ENCODE measurements around the gene GBP7.
"Not testable (repeated sequence)": the region's sequence is repeated elsewhere in the genome, so short reads cannot be mapped to it uniquely, and the experiment has no call there.

Gene GBP7

GRCh38 chr1:89170170-89171066 is 5.4 kb downstream of the GBP7 start:
- no peak for DNase-seq

DNA sequence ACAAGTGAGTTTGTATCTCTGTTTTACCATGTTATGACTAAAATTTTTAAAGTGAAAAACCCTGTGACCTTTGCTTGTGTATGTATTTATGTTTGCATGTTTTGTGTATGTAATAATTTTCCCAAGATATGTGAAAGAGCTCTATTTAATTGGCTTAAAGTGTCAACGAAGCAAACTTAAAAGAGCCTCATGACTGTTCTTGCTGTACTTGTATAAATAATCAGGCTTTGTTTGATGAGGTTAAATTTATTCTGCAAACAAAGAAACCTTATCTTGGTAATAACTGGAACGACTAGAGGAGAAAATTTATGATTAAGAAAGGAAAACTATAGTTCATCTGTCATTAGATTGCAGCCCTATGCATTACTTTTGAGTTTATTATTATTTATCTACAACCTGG is 6.6 kb downstream of the GBP7 start:
- no peak for DNase-seq

DNA sequence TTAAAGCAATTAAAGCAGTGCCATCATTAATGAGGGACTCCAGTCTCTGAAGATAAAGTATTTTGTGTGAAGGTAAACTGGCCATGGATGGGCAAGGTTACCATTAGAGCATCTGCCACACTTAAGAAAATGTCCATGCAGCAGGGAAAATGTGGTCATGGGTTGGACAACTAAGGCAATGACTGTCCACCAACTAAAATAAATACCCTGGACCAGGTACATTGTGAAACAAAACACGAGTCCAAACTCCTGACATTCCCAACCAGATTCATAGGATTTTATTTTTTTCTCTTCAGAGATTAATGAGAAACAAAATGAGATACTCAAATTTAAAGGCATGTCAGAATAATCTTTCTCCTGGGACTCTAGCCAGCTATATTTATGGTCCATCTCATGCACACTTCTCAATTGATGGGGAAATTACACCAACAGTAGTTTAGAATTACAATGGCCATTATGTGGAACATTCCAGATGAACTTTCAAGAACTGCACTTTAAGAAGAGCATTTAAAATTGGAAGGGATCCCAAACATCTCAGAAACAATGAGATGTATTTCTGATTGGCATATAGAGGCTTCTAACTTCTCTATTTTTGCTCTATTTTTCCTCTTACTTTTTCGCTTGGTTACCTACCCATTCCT is 8.1 kb downstream of the GBP7 start:
- no peak for DNase-seq

- no peak for DNase-seq
These were observed 9.1 kb downstream of the GBP7 start for GRCh38 chr1:89166705-89167104.

DNA sequence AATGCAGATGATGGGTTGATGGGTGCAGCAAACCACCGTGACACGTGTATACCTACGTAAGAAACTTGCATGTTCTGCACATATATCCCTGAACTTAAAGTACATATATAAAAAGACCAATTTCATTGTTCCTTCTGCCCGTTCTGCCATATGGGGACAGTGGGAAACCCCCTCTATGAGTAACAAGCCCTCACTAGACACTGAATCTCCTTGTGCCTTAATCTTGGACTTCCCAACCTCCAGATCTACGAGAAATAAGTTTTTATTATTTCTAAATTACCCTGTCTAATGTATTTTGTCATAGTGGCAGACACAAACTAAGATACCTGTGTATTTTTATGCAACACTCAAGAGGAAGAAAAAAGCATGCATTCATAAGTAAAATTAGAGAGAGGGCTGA is 10.0 kb downstream of the GBP7 start:
- no peak for DNase-seq

DNA sequence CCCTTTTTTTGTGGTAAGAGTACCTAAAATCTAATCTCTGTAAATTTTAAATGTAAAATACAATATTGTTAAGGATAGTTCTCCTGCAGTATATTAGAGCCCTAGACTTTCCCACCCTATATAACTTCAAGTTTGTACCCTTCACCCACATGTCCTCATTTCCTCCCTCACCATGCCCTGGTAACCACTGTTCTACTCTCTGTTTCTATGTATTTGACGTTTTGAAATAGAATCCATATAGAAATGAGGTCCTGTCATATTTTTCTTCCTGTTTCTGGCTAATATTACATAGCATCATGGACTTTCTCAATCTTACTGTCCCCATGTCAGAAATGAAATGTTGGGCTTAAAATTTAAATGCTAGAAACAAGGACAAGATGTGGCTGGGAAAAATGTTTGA is 24.8 kb downstream of the GBP7 start:
- no peak for DNase-seq

- DNase-seq: no peak
These were observed 25.8 kb downstream of the GBP7 start for GRCh38 chr1:89149976-89150375.

GRCh38 chr1:89149229-89149628 is 26.6 kb downstream of the GBP7 start:
- DNase-seq: no peak

DNA sequence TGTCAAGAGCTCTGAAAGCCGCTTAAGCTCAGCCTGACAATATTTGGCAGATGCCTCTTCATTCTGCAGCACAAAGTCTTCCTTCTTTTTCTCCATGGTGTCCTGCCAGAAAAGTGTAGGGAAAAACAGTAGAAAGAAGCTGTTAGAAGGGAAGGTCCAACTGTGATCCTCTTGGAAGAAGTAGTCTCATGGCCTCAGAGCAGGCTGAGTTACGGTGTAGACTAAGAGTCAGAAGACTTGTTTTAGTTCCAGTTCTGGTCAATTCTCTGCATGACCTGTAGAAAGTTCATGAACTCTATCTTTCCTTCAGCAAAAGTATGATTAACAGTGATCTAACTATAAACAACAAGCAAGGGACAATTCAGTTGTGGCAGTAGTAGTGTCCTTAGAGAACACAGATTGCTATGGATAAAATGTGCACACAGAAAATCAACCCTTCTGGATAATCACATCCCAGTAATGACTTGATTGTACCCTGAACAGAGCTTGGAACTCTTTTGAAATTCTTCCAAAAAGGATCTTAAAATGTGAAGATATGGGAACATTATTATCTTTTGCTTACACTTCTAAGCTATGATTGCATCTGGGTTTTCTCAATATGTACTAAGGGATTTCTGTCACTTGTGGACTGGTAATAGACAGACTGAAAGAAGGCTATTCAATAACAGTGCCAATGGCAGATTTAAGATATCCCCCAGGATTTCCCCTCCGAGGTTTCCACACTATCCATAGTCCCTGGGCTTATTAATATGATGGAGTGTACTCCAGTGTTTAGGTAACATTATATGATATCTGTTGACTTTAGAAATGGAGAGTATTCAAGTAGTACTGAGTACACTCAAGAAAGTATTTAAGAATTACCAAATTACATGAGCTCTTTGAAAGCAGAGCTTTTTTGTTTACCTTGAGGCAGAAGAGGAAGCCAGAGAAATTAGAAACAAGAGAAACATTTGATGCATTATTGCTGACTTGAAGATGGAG is 27.8 kb downstream of the GBP7 start:
- DNase-seq: no peak

DNA sequence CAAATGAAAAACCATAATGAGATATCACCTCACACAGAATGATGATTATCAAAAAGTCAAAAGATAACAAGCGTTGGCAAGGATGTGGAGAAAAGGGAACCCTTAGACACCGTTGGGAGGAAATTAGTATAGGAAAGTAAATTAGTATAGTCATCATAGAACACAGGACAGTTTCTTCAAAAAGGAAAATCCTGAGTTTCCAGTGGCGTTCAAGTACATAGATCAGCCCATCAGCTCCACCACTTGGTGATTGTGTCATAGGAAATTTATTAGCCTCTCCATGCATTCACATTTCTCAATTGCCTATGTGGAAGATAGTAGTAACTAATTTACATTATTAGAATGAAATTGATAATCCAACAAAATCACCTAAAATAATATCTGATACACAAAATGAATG is 29.1 kb downstream of the GBP7 start:
- DNase-seq: no peak

DNA sequence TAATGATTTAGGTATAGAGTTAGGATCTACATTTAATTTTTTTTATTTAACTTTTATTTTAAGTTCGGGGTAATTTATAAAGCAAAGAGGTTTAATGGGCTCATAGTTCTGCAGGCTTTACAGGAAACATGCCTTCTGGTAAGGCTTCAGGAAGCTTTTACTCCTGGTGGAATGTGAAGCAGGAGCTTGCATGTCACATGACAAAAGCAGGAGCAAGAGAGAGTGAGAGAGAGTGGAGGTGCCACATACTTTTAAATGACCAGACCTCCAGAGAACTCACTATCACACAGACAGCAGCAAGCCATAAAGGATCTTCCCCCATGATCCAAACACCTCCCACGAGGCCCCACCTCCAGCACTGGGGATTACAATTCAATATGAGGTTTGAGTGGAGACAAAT is 32.3 kb downstream of the GBP7 start:
- no peak for DNase-seq

DNA sequence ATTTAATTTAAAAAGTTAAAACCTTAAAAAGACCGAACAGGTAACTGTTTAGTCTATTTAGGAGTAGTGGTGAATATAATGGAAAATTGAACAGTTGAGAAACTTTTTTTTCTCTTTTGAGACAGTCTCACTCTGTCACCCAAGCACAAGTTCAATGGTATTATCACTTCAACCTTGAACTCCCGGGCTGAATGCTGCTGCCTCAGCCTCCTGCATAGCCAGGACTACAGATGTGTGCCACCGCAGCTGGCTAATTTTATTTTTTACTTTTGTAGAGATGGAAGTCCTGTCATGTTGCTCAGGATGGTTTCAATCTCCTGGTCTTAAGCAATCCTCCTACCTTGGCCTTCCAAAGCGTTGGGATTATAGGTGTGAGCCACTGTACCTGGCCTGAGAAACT is 33.6 kb downstream of the GBP7 start:
- DNase-seq: no peak

DNA sequence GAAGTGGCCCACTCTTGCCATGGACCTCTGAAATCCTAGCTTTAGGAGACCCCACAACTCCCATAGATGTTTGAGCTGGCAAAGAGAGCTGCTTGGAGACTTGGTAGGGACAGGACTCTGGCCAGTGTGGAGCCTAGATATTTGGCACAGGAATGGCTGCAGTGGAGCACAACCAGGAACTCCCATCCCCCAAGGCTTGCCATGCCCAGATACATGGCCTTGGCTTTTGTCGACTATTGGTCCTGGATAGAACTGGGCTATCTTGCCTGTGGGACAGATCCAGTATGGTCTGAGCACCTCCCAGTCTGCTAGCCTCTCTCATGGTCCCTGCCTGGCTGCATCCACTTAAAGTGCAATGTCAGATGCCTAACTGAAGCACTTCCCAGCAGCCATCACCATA is 42.1 kb downstream of the GBP7 start:
- DNase-seq: no peak

GRCh38 chr1:89130716-89131115 is 45.1 kb downstream of the GBP7 start:
- no peak for DNase-seq

- no peak for DNase-seq
These were observed 45.9 kb downstream of the GBP7 start for GRCh38 chr1:89129911-89130310.

- DNase-seq: not testable (repeated sequence)
These were observed 47.8 kb downstream of the GBP7 start for GRCh38 chr1:89128003-89128458.

- not testable (repeated sequence) for DNase-seq
These were observed 48.9 kb downstream of the GBP7 start for GRCh38 chr1:89126602-89127565.

GRCh38 chr1:89125913-89126580 is 49.8 kb downstream of the GBP7 start, which contains the start of gene GBP2:
Gene GBP2, minus strand, starts transcription at chr1:89126114. Its CDS starts 4,148 bp downstream, at chr1:89121966.
- no peak for DNase-seq

DNA sequence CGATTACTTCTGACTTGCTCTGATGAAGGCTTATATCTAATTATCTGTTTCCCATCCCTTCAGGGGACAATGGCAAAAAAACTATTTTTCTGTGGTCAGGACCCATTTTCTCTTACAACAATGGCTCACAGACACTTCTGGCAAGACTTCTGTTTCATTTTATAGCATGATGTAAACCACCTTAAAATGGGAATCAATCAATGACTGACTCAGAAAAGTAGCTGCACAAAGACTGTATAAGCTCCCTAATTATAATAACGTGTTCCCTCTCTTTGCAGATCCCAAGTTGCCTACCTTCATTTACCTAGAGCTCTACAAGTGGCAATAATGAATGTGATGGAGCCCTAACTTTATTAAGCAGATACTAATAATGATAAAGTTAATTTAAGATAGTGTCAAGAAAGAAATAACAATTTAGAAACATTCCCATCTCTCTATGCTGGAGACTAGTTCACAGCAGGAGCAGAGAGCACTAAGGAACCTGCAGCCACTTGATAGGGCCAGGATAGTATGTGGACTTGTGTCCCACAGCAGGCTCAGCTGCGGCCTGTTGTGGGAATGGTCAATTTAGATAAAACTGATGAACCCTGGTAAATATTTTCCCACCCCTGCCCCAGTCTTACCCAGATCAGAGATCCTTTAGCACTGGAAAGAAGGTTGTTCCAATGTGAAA is 50.4 kb downstream of the GBP7 start:
- no peak for DNase-seq

DNA sequence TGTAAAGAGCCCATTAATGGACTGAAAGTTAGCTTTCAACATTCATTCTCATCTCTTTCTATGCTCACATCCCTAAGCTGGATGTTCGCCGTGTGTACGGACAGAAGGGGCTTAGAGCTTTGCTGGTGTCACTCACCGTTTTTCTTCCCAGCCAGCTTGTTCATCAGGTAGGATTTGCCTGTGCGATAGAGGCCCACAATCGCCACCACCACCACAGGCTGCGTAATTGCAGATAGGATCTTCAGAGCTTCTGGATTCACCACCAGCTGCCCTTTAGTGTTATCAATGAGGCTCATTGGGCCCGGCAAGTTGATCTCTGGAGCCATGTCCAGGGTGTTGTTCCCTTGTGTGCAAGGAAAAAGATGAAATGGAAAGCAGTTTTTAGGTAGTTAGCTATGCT is 54.2 kb downstream of the GBP7 start:
- DNase-seq: no peak

GRCh38 chr1:89114662-89115061 is 61.1 kb downstream of the GBP7 start:
- DNase-seq: no peak
